Activated CD8-positive, alpha-beta memory T cell treated with anti-CD3 and anti-CD28 coated beads for 4 hours (primary cell): ENCODE results near the gene FAM153A.
"Not testable (repeated sequence)": the region's sequence is repeated elsewhere in the genome, so short reads cannot be mapped to it uniquely, and the experiment has no call there.

Source experiments
- DNase-seq, 2 donors: peaks; one replicate each; pipeline ENCODE4 v3.0.0-alpha.2; 2020; ENCODE audit warnings: low read depth in 2 of 2

FAM153A gene

GRCh38 chr5:177724858-177725257, 57.8 kb downstream of the FAM153A start:
- DNase-seq = not testable (repeated sequence)

- DNase-seq = not testable (repeated sequence)
Measured at GRCh38 chr5:177723831-177724485, 58.7 kb downstream of the FAM153A start.

GRCh38 chr5:177722829-177723228, 59.9 kb downstream of the FAM153A start:
- DNase-seq = not testable (repeated sequence)

DNA sequence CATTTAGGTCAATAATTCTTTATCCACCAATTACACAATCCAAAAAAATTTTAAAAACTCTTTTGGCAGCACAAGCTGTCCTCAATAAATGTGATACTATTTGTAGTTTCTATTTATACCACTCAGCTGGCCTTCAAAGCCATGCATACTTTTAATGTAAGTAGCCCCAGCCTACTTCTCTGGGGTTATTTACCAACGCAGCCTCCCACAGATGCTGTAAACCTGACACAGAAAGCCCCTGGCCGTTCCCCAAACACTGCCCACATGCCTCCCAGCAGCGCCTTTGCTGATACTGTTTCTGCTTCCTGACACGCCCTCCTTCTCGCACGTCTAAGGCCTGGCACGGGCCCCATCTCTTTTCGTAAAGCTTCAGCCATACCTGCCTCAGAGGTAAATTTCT, 62.7 kb downstream of the FAM153A start:
- not testable (repeated sequence) for DNase-seq

- not testable (repeated sequence) for DNase-seq
Measured at GRCh38 chr5:177715423-177715822, 67.3 kb downstream of the FAM153A start.

- DNase-seq = not testable (repeated sequence)
Measured at GRCh38 chr5:177696100-177696499, 86.6 kb downstream of the FAM153A start.

- DNase-seq = not testable (repeated sequence)
Measured at GRCh38 chr5:177695356-177695930, 87.3 kb downstream of the FAM153A start.

DNA sequence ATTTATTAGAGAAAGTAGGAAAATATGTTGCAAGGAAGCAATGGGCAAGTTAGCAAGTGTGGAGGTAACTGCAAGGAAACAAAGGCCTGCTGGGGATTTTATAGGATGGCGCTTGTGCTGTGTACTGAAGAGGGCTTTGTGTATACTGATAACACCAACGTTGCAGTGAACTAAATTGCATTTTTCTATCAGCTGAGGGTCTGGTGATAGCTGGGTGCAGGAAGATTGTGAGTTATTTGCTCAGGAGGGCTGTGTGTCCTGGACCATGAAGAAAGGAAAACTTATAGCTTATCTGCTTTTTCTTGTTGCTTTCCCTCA, 88.2 kb downstream of the FAM153A start:
- not testable (repeated sequence) for DNase-seq

- not testable (repeated sequence) for DNase-seq
Measured at GRCh38 chr5:177693671-177694517, 88.8 kb downstream of the FAM153A start.

DNA sequence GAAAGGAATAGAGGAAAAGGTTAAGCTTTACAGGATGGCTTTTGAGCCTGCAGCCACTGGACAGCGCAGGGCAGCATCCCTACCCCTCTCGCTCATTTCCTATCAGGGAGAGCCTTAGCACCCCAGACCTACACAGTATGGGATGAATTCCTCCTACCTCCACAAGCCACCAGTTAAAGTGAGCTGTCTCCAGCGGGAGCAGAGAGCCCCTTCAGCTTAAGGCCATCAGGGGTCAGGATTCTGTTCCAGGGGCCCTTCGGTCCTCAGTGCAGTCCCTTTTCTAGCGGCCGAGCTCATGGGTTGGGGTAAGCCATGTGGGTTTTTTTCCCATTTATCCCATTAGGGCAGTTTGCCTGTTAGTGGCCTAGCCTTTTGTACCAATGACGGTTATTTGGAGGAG, 89.7 kb downstream of the FAM153A start:
- DNase-seq = not testable (repeated sequence)

- not testable (repeated sequence) for DNase-seq
Measured at GRCh38 chr5:177692507-177692906, 90.2 kb downstream of the FAM153A start.

DNA sequence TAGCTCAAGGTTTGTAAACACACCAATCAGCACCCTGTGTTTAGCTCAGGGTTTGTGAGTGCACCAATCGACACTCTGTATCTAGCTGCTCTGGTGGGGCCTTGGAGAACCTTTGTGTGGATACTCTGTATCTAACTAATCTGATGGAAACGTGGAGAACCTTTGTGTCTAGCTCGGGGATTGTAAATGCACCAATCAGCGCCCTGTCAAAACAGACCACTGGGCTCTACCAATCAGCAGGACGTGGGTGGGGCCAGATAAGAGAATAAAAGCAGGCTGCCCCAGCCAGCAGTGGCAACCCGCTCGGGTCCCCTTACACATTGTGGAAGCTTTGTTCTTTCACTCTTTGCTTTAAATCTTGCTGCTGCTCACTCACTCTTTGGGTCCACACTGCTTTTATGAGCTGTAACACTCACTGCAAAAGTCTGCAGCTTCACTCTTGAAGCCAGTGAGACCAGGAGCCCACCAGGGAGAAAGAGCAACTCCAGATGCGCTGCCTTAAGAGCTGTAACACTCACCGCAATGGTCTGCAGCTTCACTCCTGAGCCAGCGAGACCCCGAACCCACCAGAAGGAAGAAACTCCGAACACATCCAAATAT, 93.6 kb downstream of the FAM153A start:
- not testable (repeated sequence) for DNase-seq

- DNase-seq = not testable (repeated sequence)
Measured at GRCh38 chr5:177688091-177688490, 94.6 kb downstream of the FAM153A start.

- DNase-seq = not testable (repeated sequence)
Measured at GRCh38 chr5:177681920-177682319, 100.8 kb downstream of the FAM153A start.
